BJ (cell line): ENCODE measurements around the gene CYREN. TPM values are rescaled to one million over a fixed set of nuclear protein-coding genes. Genes with fewer than 3 reads are reported as not detected.

ENCODE experiments used
- CTCF ChIA-PET: fragments of 350-600 bp; formaldehyde crosslinking; extraction: SDS; loops from one replicate; lab custom pipeline; 2021; ENCODE audit warnings: antibody characterized with exemption, inconsistent platforms; lab: Yijun Ruan, JAX
- POLR2A ChIA-PET: fragments of 300-600 bp; sonication (Branson Sonifier 250); formaldehyde crosslinking; extraction: SDS; loops from one replicate; lab custom pipeline; 2021; ENCODE audit warnings: antibody characterized with exemption; lab: Charles Lee
- DNase-seq: peaks from one replicate; pipeline ENCODE4 v3.0.0-alpha.2; 2011; ENCODE audit warnings: low read depth
- H3K27me3 ChIP-seq: 2 replicates; pipeline ENCODE4 v1.6.0; 2011; ENCODE audit warnings: low read length; ENCODE audit not compliant: control insufficient read depth, insufficient read depth
- H3K36me3 ChIP-seq: 2 replicates; pipeline ENCODE4 v1.5.1; 2011; ENCODE audit warnings: low read length; ENCODE audit not compliant: control insufficient read depth, insufficient read depth
- H3K4me3 ChIP-seq: 2 replicates; pipeline ENCODE4 v1.5.1; 2011; ENCODE audit warnings: low read depth, mild to moderate bottlenecking, control low read depth, low read length
- CTCF ChIP-seq: IDR thresholded peaks from 2 replicates; pipeline ENCODE4 v1.5.1; 2011; ENCODE audit warnings: low read depth, mild to moderate bottlenecking, control low read depth, inconsistent platforms, low read length, moderate library complexity; ENCODE audit not compliant: insufficient read depth
- polyA plus RNA-seq: library from polyadenylated mRNA; depleted of rRNA; stranded (reverse); fragments of >200 nt; gene quantifications from 2 replicates; pipeline ENCODE4 v1.2.3, GENCODE V29; 2011

The CYREN gene
- polyA plus RNA-seq, 1 experiment = 39.4 TPM

GRCh38 chr7:135201350-135201749 lies 30.8 kb upstream of the CYREN start:
- ChIA-PET CTCF (no interaction called here), POLR2A (no interaction called here)
- Histone ChIP-seq H3K4me3 (no peak overlapping the region), H3K36me3 (peaks cover 9% of the 10 kb centered on the region), H3K27me3 (no peaks in the 10 kb centered on the region)
- no peak for DNase-seq
- TF ChIP-seq CTCF = no peak

GRCh38 chr7:135200821-135201331 lies 30.4 kb upstream of the CYREN start:
- ChIA-PET POLR2A (no interaction called here), CTCF (no interaction called here)
- Histone ChIP-seq H3K36me3 (peaks cover 10% of the 10 kb centered on the region), H3K4me3 (no peak overlapping the region), H3K27me3 (no peaks in the 10 kb centered on the region)
- no peak for DNase-seq
- no peak for TF ChIP-seq CTCF

GRCh38 chr7:135199439-135199838 lies 28.9 kb upstream of the CYREN start:
- DNase-seq = no peak
- TF ChIP-seq CTCF = no peak
- POLR2A ChIA-PET = no interaction called here
- Histone ChIP-seq H3K36me3 (peaks cover 10% of the 10 kb centered on the region), H3K4me3 (no peak overlapping the region), H3K27me3 (no peaks in the 10 kb centered on the region)
- CTCF ChIA-PET = no interaction called here

GRCh38 chr7:135197906-135198655 lies 27.6 kb upstream of the CYREN start:
- Histone ChIP-seq H3K27me3 (no peaks in the 10 kb centered on the region), H3K36me3 (peaks cover 10% of the 10 kb centered on the region), H3K4me3 (no peak overlapping the region)
- peak; percentile 52 for DNase-seq
- ChIA-PET CTCF (interaction anchor here (0.6 kb wide), 1 partner anchor 535 kb away, joined by 4 read pairs; no protein-coding TSS in a partner anchor), POLR2A (no interaction called here)
- TF ChIP-seq CTCF = no peak

GRCh38 chr7:135197343-135197742 lies 26.8 kb upstream of the CYREN start:
- no peak for DNase-seq
- no peak overlapping the region for H3K4me3 ChIP-seq
- peaks cover 9% of the 10 kb centered on the region for H3K36me3 ChIP-seq
- CTCF ChIA-PET = no interaction called here
- TF ChIP-seq CTCF = no peak
- H3K27me3 ChIP-seq = no peaks in the 10 kb centered on the region
- POLR2A ChIA-PET = no interaction called here
